ENCODE results near the gene SPTBN1.

DNA sequence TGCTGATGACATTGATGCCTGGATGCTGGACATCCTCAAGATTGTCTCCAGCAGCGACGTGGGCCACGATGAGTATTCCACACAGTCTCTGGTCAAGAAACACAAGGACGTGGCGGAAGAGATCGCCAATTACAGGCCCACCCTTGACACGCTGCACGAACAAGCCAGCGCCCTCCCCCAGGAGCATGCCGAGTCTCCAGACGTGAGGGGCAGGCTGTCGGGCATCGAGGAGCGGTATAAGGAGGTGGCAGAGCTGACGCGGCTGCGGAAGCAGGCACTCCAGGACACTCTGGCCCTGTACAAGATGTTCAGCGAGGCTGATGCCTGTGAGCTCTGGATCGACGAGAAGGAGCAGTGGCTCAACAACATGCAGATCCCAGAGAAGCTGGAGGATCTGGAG lies 173.3 kb downstream of the SPTBN1 start:
- TF ChIP-seq OSR1 (CRISPR knock-in tag; IDR thresholded peaks at IDR 0.05) (no peak), PPARA (CRISPR knock-in tag; IDR thresholded peaks at IDR 0.05; ENCODE audit: borderline replicate concordance) (no peak), ZFP3 (CRISPR knock-in tag; IDR thresholded peaks at IDR 0.05) (no peak), ZC3H10 (CRISPR knock-in tag; IDR thresholded peaks at IDR 0.05) (no peak), SNAI2 (CRISPR knock-in tag; IDR thresholded peaks at IDR 0.05) (no peak), RARB (CRISPR knock-in tag; IDR thresholded peaks at IDR 0.05) (no peak)
- TF ChIP-seq, protein P1, sequence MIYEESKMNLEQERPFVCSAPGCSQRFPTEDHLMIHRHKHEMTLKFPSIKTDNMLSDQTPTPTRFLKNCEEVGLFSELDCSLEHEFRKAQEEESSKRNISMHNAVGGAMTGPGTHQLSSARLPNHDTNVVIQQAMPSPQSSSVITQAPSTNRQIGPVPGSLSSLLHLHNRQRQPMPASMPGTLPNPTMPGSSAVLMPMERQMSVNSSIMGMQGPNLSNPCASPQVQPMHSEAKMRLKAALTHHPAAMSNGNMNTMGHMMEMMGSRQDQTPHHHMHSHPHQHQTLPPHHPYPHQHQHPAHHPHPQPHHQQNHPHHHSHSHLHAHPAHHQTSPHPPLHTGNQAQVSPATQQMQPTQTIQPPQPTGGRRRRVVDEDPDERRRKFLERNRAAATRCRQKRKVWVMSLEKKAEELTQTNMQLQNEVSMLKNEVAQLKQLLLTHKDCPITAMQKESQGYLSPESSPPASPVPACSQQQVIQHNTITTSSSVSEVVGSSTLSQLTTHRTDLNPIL (CRISPR knock-in tag; IDR thresholded peaks at IDR 0.05; ENCODE audit: low read depth) = no peak
- TF ChIP-seq, protein P2, sequence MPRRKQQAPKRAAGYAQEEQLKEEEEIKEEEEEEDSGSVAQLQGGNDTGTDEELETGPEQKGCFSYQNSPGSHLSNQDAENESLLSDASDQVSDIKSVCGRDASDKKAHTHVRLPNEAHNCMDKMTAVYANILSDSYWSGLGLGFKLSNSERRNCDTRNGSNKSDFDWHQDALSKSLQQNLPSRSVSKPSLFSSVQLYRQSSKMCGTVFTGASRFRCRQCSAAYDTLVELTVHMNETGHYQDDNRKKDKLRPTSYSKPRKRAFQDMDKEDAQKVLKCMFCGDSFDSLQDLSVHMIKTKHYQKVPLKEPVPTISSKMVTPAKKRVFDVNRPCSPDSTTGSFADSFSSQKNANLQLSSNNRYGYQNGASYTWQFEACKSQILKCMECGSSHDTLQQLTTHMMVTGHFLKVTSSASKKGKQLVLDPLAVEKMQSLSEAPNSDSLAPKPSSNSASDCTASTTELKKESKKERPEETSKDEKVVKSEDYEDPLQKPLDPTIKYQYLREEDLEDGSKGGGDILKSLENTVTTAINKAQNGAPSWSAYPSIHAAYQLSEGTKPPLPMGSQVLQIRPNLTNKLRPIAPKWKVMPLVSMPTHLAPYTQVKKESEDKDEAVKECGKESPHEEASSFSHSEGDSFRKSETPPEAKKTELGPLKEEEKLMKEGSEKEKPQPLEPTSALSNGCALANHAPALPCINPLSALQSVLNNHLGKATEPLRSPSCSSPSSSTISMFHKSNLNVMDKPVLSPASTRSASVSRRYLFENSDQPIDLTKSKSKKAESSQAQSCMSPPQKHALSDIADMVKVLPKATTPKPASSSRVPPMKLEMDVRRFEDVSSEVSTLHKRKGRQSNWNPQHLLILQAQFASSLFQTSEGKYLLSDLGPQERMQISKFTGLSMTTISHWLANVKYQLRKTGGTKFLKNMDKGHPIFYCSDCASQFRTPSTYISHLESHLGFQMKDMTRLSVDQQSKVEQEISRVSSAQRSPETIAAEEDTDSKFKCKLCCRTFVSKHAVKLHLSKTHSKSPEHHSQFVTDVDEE (CRISPR knock-in tag; IDR thresholded peaks at IDR 0.05) = no peak
